Stimulated activated naive B cell treated with anti-CD40 and anti-IgM and Interleukin-4, amounts not matched to agents 10 μg/mL and 1 μg/mL and 100 μg/mL, for 72 hours (primary cell): ENCODE results near the gene SERPINE2.
"Not testable (repeated sequence)": the region's sequence is repeated elsewhere in the genome, so short reads cannot be mapped to it uniquely, and the experiment has no call there.

Experiments
- ATAC-seq, 2 donors: fragments of 150-1000 bp; cut with Tn5 transposase; replicated peaks; 2 replicates each; pipeline ENCODE4 v1.10.0; 2021; ENCODE audit warnings: moderate library complexity in 1 of 2
- DNase-seq: peaks from one replicate; pipeline ENCODE4 v3.0.0; 2021
- H3K27ac Mint-ChIP-seq: one replicate; pipeline ENCODE4 v1.8.0; 2022; ENCODE audit warnings: mild to moderate bottlenecking, mixed read lengths
- H3K27me3 Mint-ChIP-seq, 2 donors: one replicate each; pipeline ENCODE4 v1.8.0; 2022; ENCODE audit warnings: mixed read lengths in 2 of 2
- H3K36me3 Mint-ChIP-seq, 2 donors: one replicate each; pipeline ENCODE4 v1.8.0; 2022; ENCODE audit warnings: mixed read lengths in 2 of 2, mild to moderate bottlenecking in 1 of 2
- H3K4me1 Mint-ChIP-seq, 2 donors: one replicate each; pipeline ENCODE4 v1.8.0; 2022; ENCODE audit warnings: mixed read lengths in 2 of 2, mild to moderate bottlenecking in 1 of 2
- H3K4me3 Mint-ChIP-seq, 2 donors: one replicate each; pipeline ENCODE4 v1.8.0; 2022; ENCODE audit warnings: mild to moderate bottlenecking in 2 of 2, mixed read lengths in 2 of 2, moderate library complexity in 1 of 2
- H3K9me3 Mint-ChIP-seq, 2 donors: one replicate each; pipeline ENCODE4 v1.8.0; 2022; ENCODE audit warnings: mixed read lengths in 2 of 2, mild to moderate bottlenecking in 1 of 2

The SERPINE2 gene

GRCh38 chr2:224016963-224017362, 22.1 kb downstream of the SERPINE2 start:
- ATAC-seq (no peak), DNase-seq (no peak)
- Mint-ChIP-seq H3K27ac (no peak overlapping the region), H3K4me3 (no peak overlapping the region), H3K9me3 (peaks cover 1 to 6% of the 10 kb centered on the region in 2 donors), H3K4me1 (peaks cover 12 to 17% of the 10 kb centered on the region in 2 donors), H3K27me3 (no peaks in the 10 kb centered on the region), H3K36me3 (peaks cover 0 to 3% of the 10 kb centered on the region in 2 donors)

GRCh38 chr2:224014336-224014735, 24.8 kb downstream of the SERPINE2 start:
- Mint-ChIP-seq H3K27ac (no peak overlapping the region), H3K27me3 (no peaks in the 10 kb centered on the region), H3K4me3 (no peak overlapping the region), H3K9me3 (peaks cover 0 to 2% of the 10 kb centered on the region in 2 donors), H3K4me1 (peaks cover 7 to 9% of the 10 kb centered on the region in 2 donors), H3K36me3 (no peaks in the 10 kb centered on the region)
- ATAC-seq (no peak), DNase-seq (no peak)

- Mint-ChIP-seq H3K27ac (no peak overlapping the region), H3K9me3 (peaks cover 0 to 2% of the 10 kb centered on the region in 2 donors), H3K4me1 (peaks cover 5 to 7% of the 10 kb centered on the region in 2 donors), H3K27me3 (peaks cover 0 to under 1% of the 10 kb centered on the region in 2 donors), H3K4me3 (no peak overlapping the region), H3K36me3 (no peaks in the 10 kb centered on the region)
- no peak for DNase-seq
- no peak for ATAC-seq
Measured at GRCh38 chr2:224011837-224012236, 27.2 kb downstream of the SERPINE2 start.

- ATAC-seq = no peak
- DNase-seq = no peak
- Mint-ChIP-seq H3K4me1 (peaks cover 0 to 2% of the 10 kb centered on the region in 2 donors), H3K9me3 (peaks cover 0 to 2% of the 10 kb centered on the region in 2 donors), H3K27me3 (peaks cover 0 to 4% of the 10 kb centered on the region in 2 donors), H3K36me3 (no peaks in the 10 kb centered on the region), H3K27ac (no peak overlapping the region), H3K4me3 (no peak overlapping the region)
Measured at GRCh38 chr2:224009605-224010315, 29.3 kb downstream of the SERPINE2 start.

- ATAC-seq (no peak), DNase-seq (no peak)
- Mint-ChIP-seq H3K9me3 (peaks cover 0 to 2% of the 10 kb centered on the region in 2 donors), H3K27ac (no peak overlapping the region), H3K4me3 (no peak overlapping the region), H3K4me1 (peaks cover 0 to 2% of the 10 kb centered on the region in 2 donors), H3K27me3 (peaks cover 0 to 4% of the 10 kb centered on the region in 2 donors), H3K36me3 (no peaks in the 10 kb centered on the region)
Measured at GRCh38 chr2:224008702-224009261, 30.3 kb downstream of the SERPINE2 start.

- peaks cover 0 to 2% of the 10 kb centered on the region in 2 donors for H3K9me3 Mint-ChIP-seq
- H3K27ac Mint-ChIP-seq = no peak overlapping the region
- peaks cover 0 to 6% of the 10 kb centered on the region in 2 donors for H3K36me3 Mint-ChIP-seq
- peaks cover 0 to 4% of the 10 kb centered on the region in 2 donors for H3K27me3 Mint-ChIP-seq
- ATAC-seq (no peak), DNase-seq (no peak)
- H3K4me3 Mint-ChIP-seq = no peak overlapping the region
- no peaks in the 10 kb centered on the region for H3K4me1 Mint-ChIP-seq
Measured at GRCh38 chr2:224004105-224004695, 34.9 kb downstream of the SERPINE2 start.

GRCh38 chr2:224000662-224001061, 38.4 kb downstream of the SERPINE2 start:
- ATAC-seq, H3K4me1 Mint-ChIP-seq: not testable (repeated sequence)

GRCh38 chr2:223999862-224000261, 39.2 kb downstream of the SERPINE2 start:
- Mint-ChIP-seq H3K4me3 (no peak overlapping the region), H3K4me1 (no peaks in the 10 kb centered on the region), H3K27me3 (no peaks in the 10 kb centered on the region), H3K36me3 (peaks cover 0 to 8% of the 10 kb centered on the region in 2 donors), H3K9me3 (peaks cover 0 to 2% of the 10 kb centered on the region in 2 donors), H3K27ac (no peak overlapping the region)
- no peak for ATAC-seq
- DNase-seq = no peak

More at GRCh38 chr2:224000662-224001061, 38.4 kb downstream of the SERPINE2 start:
- H3K4me3 Mint-ChIP-seq, DNase-seq, H3K36me3 Mint-ChIP-seq, H3K9me3 Mint-ChIP-seq, H3K27me3 Mint-ChIP-seq, H3K27ac Mint-ChIP-seq: not testable (repeated sequence)

- no peak for ATAC-seq
- no peaks in the 10 kb centered on the region for H3K4me1 Mint-ChIP-seq
- H3K27me3 Mint-ChIP-seq = no peaks in the 10 kb centered on the region
- H3K9me3 Mint-ChIP-seq = peaks cover 0 to 2% of the 10 kb centered on the region in 2 donors
- peaks cover 0 to 8% of the 10 kb centered on the region in 2 donors for H3K36me3 Mint-ChIP-seq
- H3K27ac Mint-ChIP-seq = no peak overlapping the region
- DNase-seq = no peak
- H3K4me3 Mint-ChIP-seq = no peak overlapping the region
Measured at GRCh38 chr2:223998948-223999347, 40.1 kb downstream of the SERPINE2 start.

GRCh38 chr2:223997938-223998337, 41.1 kb downstream of the SERPINE2 start:
- Mint-ChIP-seq H3K9me3 (peaks cover 0 to 2% of the 10 kb centered on the region in 2 donors), H3K4me1 (no peaks in the 10 kb centered on the region), H3K36me3 (peaks cover 0 to 8% of the 10 kb centered on the region in 2 donors), H3K27ac (no peak overlapping the region), H3K4me3 (no peak overlapping the region), H3K27me3 (no peaks in the 10 kb centered on the region)
- no peak for ATAC-seq
- no peak for DNase-seq

- H3K27ac Mint-ChIP-seq = peak overlapping the region; percentile 16
- no peaks in the 10 kb centered on the region for H3K27me3 Mint-ChIP-seq
- peaks cover 0 to 2% of the 10 kb centered on the region in 2 donors for H3K9me3 Mint-ChIP-seq
- H3K36me3 Mint-ChIP-seq = peaks cover 0 to 6% of the 10 kb centered on the region in 2 donors
- no peaks in the 10 kb centered on the region for H3K4me1 Mint-ChIP-seq
- ATAC-seq (no peak), DNase-seq (no peak)
- no peak overlapping the region for H3K4me3 Mint-ChIP-seq
Measured at GRCh38 chr2:223996391-223996790, 42.7 kb downstream of the SERPINE2 start.

- H3K4me1 Mint-ChIP-seq = no peaks in the 10 kb centered on the region
- H3K27me3 Mint-ChIP-seq = no peaks in the 10 kb centered on the region
- peaks cover 0 to 4% of the 10 kb centered on the region in 2 donors for H3K36me3 Mint-ChIP-seq
- DNase-seq (no peak), ATAC-seq (no peak)
- H3K4me3 Mint-ChIP-seq = no peak overlapping the region
- H3K27ac Mint-ChIP-seq = no peak overlapping the region
- peaks cover 0 to under 1% of the 10 kb centered on the region in 2 donors for H3K9me3 Mint-ChIP-seq
Measured at GRCh38 chr2:223995569-223995968, 43.5 kb downstream of the SERPINE2 start.

GRCh38 chr2:223994562-223995162, 44.4 kb downstream of the SERPINE2 start:
- no peak for ATAC-seq

GRCh38 chr2:223993634-223994232, 45.4 kb downstream of the SERPINE2 start:
- Mint-ChIP-seq H3K27me3 (no peaks in the 10 kb centered on the region), H3K4me1 (no peaks in the 10 kb centered on the region), H3K36me3 (peaks cover 0 to 2% of the 10 kb centered on the region in 2 donors), H3K9me3 (no peaks in the 10 kb centered on the region), H3K4me3 (no peak overlapping the region), H3K27ac (no peak overlapping the region)
- ATAC-seq = peak; percentile 72 to 78
- peak; percentile 29 for DNase-seq

More at GRCh38 chr2:223994562-223995162, 44.4 kb downstream of the SERPINE2 start:
- DNase-seq = no peak
- Mint-ChIP-seq H3K36me3 (peaks cover 0 to 2% of the 10 kb centered on the region in 2 donors), H3K27ac (no peak overlapping the region), H3K9me3 (no peaks in the 10 kb centered on the region), H3K4me1 (no peaks in the 10 kb centered on the region), H3K4me3 (no peak overlapping the region), H3K27me3 (no peaks in the 10 kb centered on the region)
